ENCODE data around the gene CSNK2A2. TPM values are rescaled to one million over a fixed set of nuclear protein-coding genes. Genes with fewer than 3 reads are reported as not detected.

CSNK2A2 gene
- polyA plus RNA-seq, 2 of the 4 experiments (the other 2 are of a cell fraction): 42.5 to 47.6 TPM

DNA sequence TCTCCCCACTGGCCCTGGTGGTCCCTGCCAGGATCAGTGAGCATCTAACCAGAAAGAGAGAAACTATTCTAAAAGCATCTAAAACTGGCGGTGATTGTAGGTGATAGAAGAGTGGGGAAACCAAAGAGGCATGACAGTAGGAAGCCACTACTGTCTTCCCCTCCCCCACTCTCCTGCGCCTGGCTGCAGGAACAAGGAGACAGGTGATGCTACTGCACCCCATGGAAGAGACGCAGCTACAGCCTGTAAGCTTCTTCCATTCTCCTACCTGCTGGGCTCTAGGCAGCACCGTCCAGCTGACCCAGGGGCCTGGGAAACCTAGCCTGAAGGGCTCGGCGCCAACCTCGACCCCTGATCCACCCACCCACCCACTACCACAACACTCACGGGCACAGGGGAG is 32.4 kb upstream of the CSNK2A2 start:
- Histone ChIP-seq H3K4me2 (no peak overlapping the region), H3K4me3 (no peak overlapping the region), H3K27ac (no peak overlapping the region), H3K4me1 (no peaks in the 10 kb centered on the region), H3K9me3 (no peaks in the 10 kb centered on the region)
- POLR2A ChIA-PET: no interaction called here
- 76% methylated on average over 7 of the region's 8 CpGs for WGBS (ENCODE audit: missing lambda C conversion rate)
- DNase-seq (ENCODE audit: low read depth in 1 of 2, low spot score in 1 of 2): no peak
- CTCF ChIA-PET: no interaction called here
- FAIRE-seq: no peak
- TF ChIP-seq EHMT2 (IDR thresholded peaks at IDR 0.05; ENCODE audit: low read depth) (no peak), ZC3H11A (IDR thresholded peaks at IDR 0.05) (no peak), CBX8 (IDR thresholded peaks at IDR 0.05) (no peak), RNF2 (IDR thresholded peaks at IDR 0.05; ENCODE audit: borderline replicate concordance, low read depth) (no peak), EHF (CRISPR knock-in tag; IDR thresholded peaks at IDR 0.05) (no peak), JUN (IDR thresholded peaks at IDR 0.05) (no peak), NR3C1 (IDR thresholded peaks at IDR 0.05) (no peak), RARB (CRISPR knock-in tag; IDR thresholded peaks at IDR 0.05) (no peak)
- TF ChIP-seq, protein P1, sequence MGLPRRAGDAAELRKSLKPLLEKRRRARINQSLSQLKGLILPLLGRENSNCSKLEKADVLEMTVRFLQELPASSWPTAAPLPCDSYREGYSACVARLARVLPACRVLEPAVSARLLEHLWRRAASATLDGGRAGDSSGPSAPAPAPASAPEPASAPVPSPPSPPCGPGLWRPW (IDR thresholded peaks at IDR 0.05): no peak
- TF ChIP-seq, protein P2, sequence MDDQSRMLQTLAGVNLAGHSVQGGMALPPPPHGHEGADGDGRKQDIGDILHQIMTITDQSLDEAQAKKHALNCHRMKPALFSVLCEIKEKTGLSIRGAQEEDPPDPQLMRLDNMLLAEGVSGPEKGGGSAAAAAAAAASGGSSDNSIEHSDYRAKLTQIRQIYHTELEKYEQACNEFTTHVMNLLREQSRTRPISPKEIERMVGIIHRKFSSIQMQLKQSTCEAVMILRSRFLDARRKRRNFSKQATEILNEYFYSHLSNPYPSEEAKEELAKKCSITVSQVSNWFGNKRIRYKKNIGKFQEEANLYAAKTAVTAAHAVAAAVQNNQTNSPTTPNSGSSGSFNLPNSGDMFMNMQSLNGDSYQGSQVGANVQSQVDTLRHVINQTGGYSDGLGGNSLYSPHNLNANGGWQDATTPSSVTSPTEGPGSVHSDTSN (IDR thresholded peaks at IDR 0.05): no peak
- TF ChIP-seq, protein P3, sequence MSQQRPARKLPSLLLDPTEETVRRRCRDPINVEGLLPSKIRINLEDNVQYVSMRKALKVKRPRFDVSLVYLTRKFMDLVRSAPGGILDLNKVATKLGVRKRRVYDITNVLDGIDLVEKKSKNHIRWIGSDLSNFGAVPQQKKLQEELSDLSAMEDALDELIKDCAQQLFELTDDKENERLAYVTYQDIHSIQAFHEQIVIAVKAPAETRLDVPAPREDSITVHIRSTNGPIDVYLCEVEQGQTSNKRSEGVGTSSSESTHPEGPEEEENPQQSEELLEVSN (IDR thresholded peaks at IDR 0.05; ENCODE audit: borderline replicate concordance, low read depth): no peak
- ATAC-seq: no peak

DNA sequence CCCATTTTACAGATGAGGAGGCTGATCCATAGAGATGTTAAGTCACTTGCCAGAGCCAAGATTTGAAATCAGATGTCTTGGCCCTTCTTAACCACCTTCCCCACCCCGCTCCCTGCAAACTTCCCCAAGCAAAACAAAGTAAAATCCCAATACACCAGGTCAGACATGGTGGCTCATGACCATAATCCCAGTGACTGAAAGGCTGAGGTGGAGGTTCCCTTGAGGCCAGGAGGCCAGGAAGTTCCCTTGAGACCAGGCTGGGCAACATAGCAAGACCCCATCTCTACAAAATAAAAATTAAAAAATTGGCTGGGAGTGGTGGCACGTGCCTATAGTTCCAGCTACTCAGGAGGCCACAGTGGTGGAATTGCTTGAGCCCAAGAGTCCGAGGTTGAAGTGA is 28.9 kb upstream of the CSNK2A2 start:
- H3K27ac ChIP-seq: no peak overlapping the region
- FAIRE-seq (no peak), ATAC-seq (no peak), DNase-seq (ENCODE audit: low read depth in 1 of 2, low spot score in 1 of 2) (no peak)
- no peak overlapping the region for H3K4me3 ChIP-seq
- no peaks in the 10 kb centered on the region for H3K4me1 ChIP-seq
- ChIA-PET POLR2A (no interaction called here), CTCF (interaction anchor here (0.6 to 0.8 kb wide), 2 partner anchors 8 to 111 kb away, joined by 3 to 4 read pairs; no protein-coding TSS in a partner anchor)
- no peak overlapping the region for H3K4me2 ChIP-seq
- TF ChIP-seq, protein P2 (IDR thresholded peaks at IDR 0.05): no peak
- TF ChIP-seq, protein P4, sequence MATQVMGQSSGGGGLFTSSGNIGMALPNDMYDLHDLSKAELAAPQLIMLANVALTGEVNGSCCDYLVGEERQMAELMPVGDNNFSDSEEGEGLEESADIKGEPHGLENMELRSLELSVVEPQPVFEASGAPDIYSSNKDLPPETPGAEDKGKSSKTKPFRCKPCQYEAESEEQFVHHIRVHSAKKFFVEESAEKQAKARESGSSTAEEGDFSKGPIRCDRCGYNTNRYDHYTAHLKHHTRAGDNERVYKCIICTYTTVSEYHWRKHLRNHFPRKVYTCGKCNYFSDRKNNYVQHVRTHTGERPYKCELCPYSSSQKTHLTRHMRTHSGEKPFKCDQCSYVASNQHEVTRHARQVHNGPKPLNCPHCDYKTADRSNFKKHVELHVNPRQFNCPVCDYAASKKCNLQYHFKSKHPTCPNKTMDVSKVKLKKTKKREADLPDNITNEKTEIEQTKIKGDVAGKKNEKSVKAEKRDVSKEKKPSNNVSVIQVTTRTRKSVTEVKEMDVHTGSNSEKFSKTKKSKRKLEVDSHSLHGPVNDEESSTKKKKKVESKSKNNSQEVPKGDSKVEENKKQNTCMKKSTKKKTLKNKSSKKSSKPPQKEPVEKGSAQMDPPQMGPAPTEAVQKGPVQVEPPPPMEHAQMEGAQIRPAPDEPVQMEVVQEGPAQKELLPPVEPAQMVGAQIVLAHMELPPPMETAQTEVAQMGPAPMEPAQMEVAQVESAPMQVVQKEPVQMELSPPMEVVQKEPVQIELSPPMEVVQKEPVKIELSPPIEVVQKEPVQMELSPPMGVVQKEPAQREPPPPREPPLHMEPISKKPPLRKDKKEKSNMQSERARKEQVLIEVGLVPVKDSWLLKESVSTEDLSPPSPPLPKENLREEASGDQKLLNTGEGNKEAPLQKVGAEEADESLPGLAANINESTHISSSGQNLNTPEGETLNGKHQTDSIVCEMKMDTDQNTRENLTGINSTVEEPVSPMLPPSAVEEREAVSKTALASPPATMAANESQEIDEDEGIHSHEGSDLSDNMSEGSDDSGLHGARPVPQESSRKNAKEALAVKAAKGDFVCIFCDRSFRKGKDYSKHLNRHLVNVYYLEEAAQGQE (IDR thresholded peaks at IDR 0.05): no peak
- TF ChIP-seq KDM1A (IDR thresholded peaks at IDR 0.05; ENCODE audit: low read depth) (no peak), ZC3H11A (IDR thresholded peaks at IDR 0.05) (no peak), RARB (CRISPR knock-in tag; IDR thresholded peaks at IDR 0.05) (no peak), NFE2L2 (conservative IDR thresholded peaks at IDR 0.05; ENCODE audit: low read length) (no peak), GATA3 (IDR thresholded peaks at IDR 0.05; ENCODE audit: borderline replicate concordance) (no peak), PHF8 (IDR thresholded peaks at IDR 0.05; ENCODE audit: borderline replicate concordance, low read depth) (no peak)
- 48% methylated on average over 3 of the region's 3 CpGs for WGBS (ENCODE audit: missing lambda C conversion rate)
- H3K9me3 ChIP-seq: no peaks in the 10 kb centered on the region

Measured in A549 (cell line).